ENCODE results near the gene KRT84.
A peak's percentile ranks its signal among the peaks of the same experiment; 100 is the strongest.

The KRT84 gene

GRCh38 chr12:52382854-52383253 is 2.6 kb downstream of the KRT84 start:
- DNase-seq, result no peak

DNA sequence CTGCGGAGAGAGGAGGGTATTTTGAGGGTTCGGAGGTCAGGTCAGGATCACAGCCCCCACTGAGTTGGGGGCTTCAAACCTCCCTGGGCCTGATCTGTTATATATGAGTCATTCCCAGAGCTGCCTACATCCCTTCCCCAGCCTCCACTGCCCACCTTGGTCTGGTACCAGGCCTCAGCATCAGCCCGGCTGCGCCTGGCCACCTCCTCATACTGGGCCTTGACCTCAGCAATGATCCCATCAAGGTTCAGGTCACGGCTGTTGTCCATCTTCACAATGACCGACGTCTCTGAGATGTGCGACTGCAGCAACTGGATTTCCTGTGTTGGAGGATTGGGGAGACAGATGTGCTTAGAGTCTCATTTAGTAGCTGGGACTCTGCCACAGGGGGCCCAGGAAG is 4.2 kb downstream of the KRT84 start:
- no peak for DNase-seq

DNA sequence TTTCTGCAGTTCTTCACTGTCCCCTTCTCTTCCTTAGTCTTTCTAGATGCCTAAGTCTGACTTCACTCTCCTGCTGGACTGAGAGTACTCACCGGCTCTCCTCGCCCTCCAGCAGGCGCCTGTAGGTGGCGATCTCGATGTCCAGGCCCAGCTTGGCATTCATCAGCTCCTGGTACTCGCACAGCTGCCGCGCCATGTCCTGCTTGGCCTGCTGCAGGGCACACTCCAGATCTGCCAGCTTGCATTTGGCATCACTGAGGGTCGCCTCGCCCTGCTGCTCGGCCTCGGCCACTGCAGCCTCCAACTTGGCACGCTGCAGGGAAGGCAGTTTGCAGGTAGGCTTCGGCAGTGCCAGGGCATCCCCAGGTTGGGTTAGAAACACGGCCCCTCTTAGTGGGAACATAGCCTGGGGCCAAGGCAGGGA is 5.2 kb downstream of the KRT84 start:
- DNase-seq, result peak; percentile 33

DNA sequence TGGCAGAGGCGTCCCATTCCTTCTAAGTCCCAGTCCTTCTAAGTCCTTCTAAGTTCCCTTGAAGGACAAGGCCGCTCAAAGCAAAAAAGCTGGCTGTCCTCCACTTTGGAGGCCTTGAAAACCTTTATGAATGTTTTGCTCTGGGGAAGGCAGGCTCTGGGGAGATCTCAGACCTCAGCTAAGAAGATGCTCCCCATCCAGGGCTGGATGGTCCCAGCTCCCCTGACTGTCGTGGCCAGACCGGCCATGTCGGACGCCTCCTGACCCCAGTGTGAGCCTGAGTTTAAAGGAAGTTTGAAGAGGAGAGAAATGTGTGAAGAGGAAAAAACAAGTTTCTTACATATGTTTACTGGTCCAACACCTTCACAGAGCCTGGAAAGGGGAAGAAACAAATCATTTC is 5.9 kb downstream of the KRT84 start:
- DNase-seq, result no peak

- no peak for DNase-seq
These were observed 7.4 kb downstream of the KRT84 start for GRCh38 chr12:52378091-52378490.

GRCh38 chr12:52377266-52377665 is 8.2 kb downstream of the KRT84 start:
- DNase-seq, result no peak

GRCh38 chr12:52372216-52373154 is 13.0 kb downstream of the KRT84 start:
- peak; percentile 85 for DNase-seq

GRCh38 chr12:52371716-52372115 is 13.7 kb downstream of the KRT84 start:
- DNase-seq, result no peak

- peak; percentile 84 for DNase-seq
These were observed 14.4 kb downstream of the KRT84 start for GRCh38 chr12:52370926-52371608.

GRCh38 chr12:52369809-52370208 is 15.6 kb downstream of the KRT84 start:
- DNase-seq, result no peak

DNA sequence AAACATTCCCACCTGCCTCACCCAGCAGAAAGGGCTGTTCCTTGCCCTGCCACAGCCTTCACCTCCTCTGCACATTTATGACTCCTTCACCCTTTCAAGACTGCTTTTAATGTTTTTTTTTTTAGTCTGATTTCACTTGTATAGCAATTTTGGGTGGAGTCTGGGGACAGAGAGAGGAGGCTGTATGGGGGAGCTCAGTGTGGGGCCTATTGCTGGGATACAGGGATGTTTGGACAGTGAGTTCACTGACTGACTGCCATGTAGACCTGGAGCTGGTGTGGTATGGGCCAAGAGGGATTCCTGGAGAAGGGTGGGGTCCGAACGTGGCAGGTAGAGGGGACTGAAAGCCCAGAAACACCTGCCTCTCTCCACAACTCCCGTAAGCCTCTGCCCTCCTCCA is 16.2 kb downstream of the KRT84 start:
- no peak for DNase-seq

- DNase-seq, result no peak
These were observed 16.9 kb downstream of the KRT84 start for GRCh38 chr12:52368508-52368907.

GRCh38 chr12:52367876-52368275 is 17.6 kb downstream of the KRT84 start:
- DNase-seq, result no peak

GRCh38 chr12:52366738-52367485 is 18.5 kb downstream of the KRT84 start, which contains the start of gene KRT85:
Gene KRT85 (minus strand): TSS chr12:52367481. CDS start chr12:52367405, 76 bp downstream.
- DNase-seq, result no peak

- no peak for DNase-seq
These were observed 20.5 kb downstream of the KRT84 start for GRCh38 chr12:52364901-52365489.

GRCh38 chr12:52364061-52364460 is 21.4 kb downstream of the KRT84 start:
- no peak for DNase-seq

DNA sequence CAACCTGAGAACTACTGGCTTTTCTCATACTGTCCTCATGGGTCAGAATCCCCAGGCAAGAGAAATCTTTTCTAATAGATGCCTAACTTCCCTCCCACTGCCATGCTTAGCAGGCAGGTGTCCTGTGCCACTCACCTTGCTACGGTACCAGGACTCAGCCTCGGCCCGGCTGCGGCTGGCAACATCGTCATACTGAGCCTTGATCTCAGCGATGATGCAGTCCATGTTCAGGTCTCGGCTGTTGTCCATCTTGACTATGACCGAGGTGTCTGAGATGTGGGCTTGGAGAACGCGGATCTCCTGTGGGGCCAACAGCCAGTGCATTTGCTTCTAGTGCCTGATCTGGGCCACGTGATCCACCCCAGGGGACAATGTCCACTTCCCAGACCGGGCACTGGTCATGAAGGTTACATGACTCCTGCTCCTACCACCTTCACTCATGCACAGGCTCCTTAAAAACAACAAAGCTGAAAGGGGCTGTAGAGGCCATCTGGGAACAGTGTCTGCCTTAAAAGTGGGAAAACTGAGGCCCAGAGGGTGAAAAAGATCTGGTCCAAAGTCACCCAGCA is 22.3 kb downstream of the KRT84 start:
- DNase-seq, result no peak

DNA sequence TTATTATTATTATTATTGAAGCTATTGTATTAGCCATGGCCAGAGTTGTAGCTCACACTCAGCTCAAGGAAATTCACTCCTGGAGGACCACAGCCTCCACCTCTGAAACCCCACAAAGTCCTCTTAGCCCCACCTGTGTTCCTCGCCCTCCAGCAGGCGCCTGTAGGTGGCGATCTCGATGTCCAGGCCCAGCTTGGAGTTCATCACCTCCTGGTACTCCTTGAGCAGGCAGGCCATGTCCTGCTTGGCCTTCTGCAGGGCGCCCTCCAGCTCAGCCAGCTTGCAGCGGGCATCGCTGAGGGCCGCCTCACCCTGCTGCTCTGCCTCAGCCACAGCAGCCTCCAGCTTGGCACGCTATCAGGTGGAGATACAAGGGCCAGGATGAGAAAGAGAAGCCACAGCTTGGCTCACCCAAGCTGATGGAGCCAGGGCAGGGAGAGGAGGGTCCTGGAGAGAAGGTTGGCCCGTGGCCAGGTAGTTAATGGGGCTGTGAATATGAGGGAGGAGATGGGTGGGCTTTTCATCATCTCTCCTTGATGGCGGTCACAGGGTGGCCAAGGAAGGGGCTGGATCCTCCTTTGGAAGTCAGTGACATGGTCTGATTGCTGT is 23.2 kb downstream of the KRT84 start:
- no peak for DNase-seq

DNA sequence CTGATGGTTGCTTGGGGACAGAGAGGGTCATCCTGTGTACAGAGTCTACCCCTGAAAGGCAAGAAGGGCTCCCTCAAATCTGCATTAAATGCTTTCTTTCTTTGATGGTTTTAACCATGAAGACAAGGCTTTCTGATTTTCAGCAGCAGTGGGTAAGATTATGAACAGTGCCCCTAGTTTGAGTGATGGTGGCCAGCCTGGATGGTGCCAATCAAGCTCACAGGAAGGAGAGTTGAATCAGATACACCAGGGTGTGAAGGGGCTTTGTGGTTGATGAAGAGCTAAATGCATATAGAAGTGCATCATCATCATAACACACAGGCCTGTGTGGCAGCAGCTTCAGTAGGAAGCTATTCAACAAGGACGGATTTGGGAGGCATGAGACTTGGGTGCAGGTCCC is 23.9 kb downstream of the KRT84 start:
- DNase-seq, result no peak

- DNase-seq, result no peak
These were observed 24.7 kb downstream of the KRT84 start for GRCh38 chr12:52360663-52361271.

DNA sequence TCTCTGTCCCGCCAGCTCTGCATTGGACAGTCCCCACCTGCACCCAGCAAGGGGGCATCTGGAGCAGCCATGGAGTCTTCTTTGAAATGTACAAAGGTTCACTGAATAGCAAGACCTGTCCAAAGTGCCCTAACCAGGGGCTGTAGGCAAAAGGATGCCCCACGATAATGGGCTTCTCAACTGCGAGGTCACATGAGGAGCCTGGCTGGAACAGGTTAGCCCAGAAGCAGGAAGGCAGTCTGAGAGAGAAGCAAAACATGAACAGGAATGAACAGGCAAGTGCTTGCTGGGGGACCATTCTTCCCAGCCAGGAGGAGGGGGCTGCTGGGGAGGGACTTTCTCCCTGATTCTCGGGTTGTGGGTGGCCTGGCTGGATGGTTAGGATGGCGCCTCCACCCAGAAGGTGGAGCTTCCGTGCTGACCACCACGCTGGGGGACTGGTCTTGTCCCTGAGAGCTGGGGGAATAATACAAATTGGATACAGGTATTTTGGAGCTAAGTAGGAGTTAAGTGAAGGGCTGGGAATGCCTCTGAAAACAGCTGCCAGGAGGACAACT is 25.3 kb downstream of the KRT84 start:
- DNase-seq, result no peak

Measured in midbrain (tissue), 1 donor.